NCI-H2107 (cell line): ENCODE results near the gene SAP130.

Experiments
- DNase-seq: peaks from one replicate; lab custom pipeline; 2025; lab: John Stamatoyannopoulos, UW

Gene SAP130

DNA sequence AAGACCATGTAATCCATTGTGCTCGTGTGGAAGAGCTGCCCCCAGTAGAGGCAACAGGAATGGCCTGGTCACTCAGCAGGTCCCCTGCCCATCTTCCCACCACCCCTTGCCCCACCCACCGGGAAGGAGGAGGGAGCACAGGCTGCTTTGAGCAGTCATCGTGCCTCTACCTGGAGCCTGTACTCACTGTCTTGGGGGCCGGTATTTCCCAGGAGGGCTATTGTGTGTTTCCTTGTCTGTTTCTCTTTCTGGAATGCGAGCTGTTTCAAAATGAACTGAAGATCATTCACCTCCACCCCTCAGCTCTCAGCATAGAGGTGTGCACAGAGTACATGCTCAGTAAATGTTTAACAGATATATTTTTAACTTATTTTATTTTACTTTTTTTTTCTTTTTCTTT lies 134.4 kb downstream of the SAP130 start:
- no peak for DNase-seq

GRCh38 chr2:127893033-127893432 lies 134.8 kb downstream of the SAP130 start:
- DNase-seq: no peak

DNA sequence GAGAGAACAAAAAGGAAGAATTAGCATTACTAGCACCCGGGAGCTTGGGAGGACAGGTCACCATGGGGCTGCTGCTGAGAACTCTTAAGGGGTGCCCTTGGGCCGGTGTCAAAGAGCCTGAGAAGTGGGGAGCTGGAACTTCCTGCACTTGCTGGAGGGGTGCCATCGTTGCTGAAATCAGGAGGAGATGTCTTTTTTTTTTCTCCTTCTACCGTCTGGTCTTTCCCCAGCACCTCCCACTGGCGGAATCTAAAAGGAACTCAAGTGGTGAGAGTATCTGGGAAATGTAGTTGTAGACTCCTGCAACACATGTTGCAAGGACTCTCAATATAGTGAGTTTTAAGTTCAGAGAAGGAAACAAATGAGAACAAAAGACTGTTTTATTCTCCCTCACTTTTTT lies 136.0 kb downstream of the SAP130 start:
- DNase-seq: no peak
